Liver (tissue), 9 donors: ENCODE data around the gene WARS2. TPM values are rescaled to one million over a fixed set of nuclear protein-coding genes. Genes with fewer than 3 reads are reported as not detected.

Source experiments
- DNase-seq: peaks from one replicate; pipeline ENCODE4 v3.0.0-alpha.2; 2017; ENCODE audit warnings: low spot score
- H3K27ac ChIP-seq, 2 donors: one replicate each; pipeline ENCODE4 v1.7.0; 2013; ENCODE audit warnings: inconsistent platforms in 2 of 2, low read length in 2 of 2, control low read depth in 1 of 2, low read depth in 1 of 2, mild to moderate bottlenecking in 1 of 2
- H3K27me3 ChIP-seq, 4 donors: one replicate each; pipeline versions ENCODE4 v1.6.1 to v1.7.0; 2013; ENCODE audit warnings: low read length in 3 of 4, inconsistent platforms in 1 of 4, mild to moderate bottlenecking in 1 of 4, moderate library complexity in 1 of 4; ENCODE audit not compliant: control insufficient read depth in 4 of 4, insufficient read depth in 4 of 4
- H3K36me3 ChIP-seq, 4 donors: one replicate each; pipeline versions ENCODE4 v1.6.1 to v1.7.0; 2013; ENCODE audit warnings: low read length in 3 of 4, mild to moderate bottlenecking in 3 of 4, low read depth in 1 of 4, moderate library complexity in 1 of 4; ENCODE audit not compliant: control insufficient read depth in 4 of 4, insufficient read depth in 3 of 4
- H3K4me1 ChIP-seq, 4 donors: one replicate each; pipeline versions ENCODE4 v1.6.1 to v1.7.0; 2013; ENCODE audit warnings: low read length in 3 of 4, mild to moderate bottlenecking in 3 of 4, moderate library complexity in 1 of 4; ENCODE audit not compliant: control insufficient read depth in 4 of 4, insufficient read depth in 4 of 4
- H3K4me3 ChIP-seq, 3 donors: one replicate each; pipeline versions ENCODE4 v1.6.1 to v1.7.0; 2013; ENCODE audit warnings: low read length in 3 of 3, control low read depth in 1 of 3, low read depth in 1 of 3, mild to moderate bottlenecking in 1 of 3
- H3K9ac ChIP-seq, 2 donors: one replicate each; pipeline ENCODE4 v1.7.0; 2013; ENCODE audit warnings: low read length in 2 of 2, mild to moderate bottlenecking in 2 of 2, moderate library complexity in 2 of 2, control low read depth in 1 of 2, low read depth in 1 of 2
- H3K9me3 ChIP-seq, 4 donors: one replicate each; pipeline versions ENCODE4 v1.6.1 to v1.7.0; 2013; ENCODE audit warnings: low read length in 3 of 4; ENCODE audit not compliant: control insufficient read depth in 4 of 4
- ATF3 ChIP-seq: IDR thresholded peaks from 2 replicates; pipeline ENCODE4 v1.6.1; 2016; ENCODE audit warnings: antibody characterized with exemption
- EGR1 ChIP-seq, 2 donors: IDR thresholded peaks; 2 replicates each; pipeline ENCODE4 v1.6.1; 2016 to 2018; ENCODE audit warnings: antibody characterized with exemption in 2 of 2, low read depth in 2 of 2
- FOXA1 ChIP-seq: IDR thresholded peaks from 2 replicates; pipeline ENCODE4 v1.6.1; 2016; ENCODE audit warnings: antibody characterized with exemption
- FOXA2 ChIP-seq: IDR thresholded peaks from 2 replicates; pipeline ENCODE4 v1.6.1; 2016; ENCODE audit warnings: antibody characterized with exemption
- GABPA ChIP-seq, 2 donors: IDR thresholded peaks in 1 of 2; conservative IDR thresholded peaks in 1 of 2; 2 replicates each; pipeline ENCODE4 v1.6.1; 2016; ENCODE audit warnings: antibody characterized with exemption in 2 of 2, mild to moderate bottlenecking in 1 of 2, moderate library complexity in 1 of 2
- HNF4A ChIP-seq, 2 donors: conservative IDR thresholded peaks; 2 replicates each; pipeline ENCODE4 v1.6.1; 2016; ENCODE audit warnings: antibody characterized with exemption in 2 of 2, mild to moderate bottlenecking in 2 of 2
- HNF4G ChIP-seq: IDR thresholded peaks from 2 replicates; pipeline ENCODE4 v1.6.1; 2016; ENCODE audit warnings: antibody characterized with exemption
- JUND ChIP-seq, 2 donors: IDR thresholded peaks; 2 replicates each; pipeline ENCODE4 v1.6.1; 2016; ENCODE audit warnings: antibody characterized with exemption in 2 of 2
- NR2F2 ChIP-seq: IDR thresholded peaks from 2 replicates; pipeline ENCODE4 v1.6.1; 2016; ENCODE audit warnings: antibody characterized with exemption
- RAD21 ChIP-seq, 2 donors: IDR thresholded peaks; 2 replicates each; pipeline ENCODE4 v1.6.1; 2016; ENCODE audit warnings: antibody characterized with exemption in 2 of 2, mild to moderate bottlenecking in 2 of 2
- REST ChIP-seq: IDR thresholded peaks from 2 replicates; pipeline ENCODE4 v1.6.1; 2016; ENCODE audit warnings: antibody characterized with exemption, mild to moderate bottlenecking
- RXRA ChIP-seq, 2 donors: IDR thresholded peaks; 2 replicates each; pipeline ENCODE4 v1.6.1; 2017 to 2018; ENCODE audit warnings: antibody characterized with exemption in 2 of 2, mild to moderate bottlenecking in 1 of 2
- SP1 ChIP-seq: IDR thresholded peaks from 2 replicates; pipeline ENCODE4 v1.6.1; 2018; ENCODE audit warnings: antibody characterized with exemption, mild to moderate bottlenecking
- TAF1 ChIP-seq: conservative IDR thresholded peaks from 2 replicates; pipeline ENCODE4 v1.6.1; 2016; ENCODE audit warnings: antibody characterized with exemption, mild to moderate bottlenecking
- YY1 ChIP-seq: IDR thresholded peaks from 2 replicates; pipeline ENCODE4 v1.6.1; 2016; ENCODE audit warnings: antibody characterized with exemption, mild to moderate bottlenecking
- ZBTB33 ChIP-seq: IDR thresholded peaks from 2 replicates; pipeline ENCODE4 v1.6.1; 2016; ENCODE audit warnings: antibody characterized with exemption
- WGBS: extraction: QIAGEN DNeasy Blood & Tissue Kit; methylation state at CpG from one replicate; pipeline ENCODE4 v1.1.7; 2013; 5-methylcytosine and 5-hydroxymethylcytosine counted together
- polyA plus RNA-seq, 2 donors: library from polyadenylated mRNA; stranded (reverse) in 1 of 2; unstranded in 1 of 2; fragments of 200-250 nt in 1 of 2; fragments of >200 nt in 1 of 2; fragmentation: Nextera tagmentation in 1 of 2; extraction: Ambion mirVana in 1 of 2; gene quantifications; one replicate each; pipeline versions ENCODE4 v1.2.1 to v1.2.3, GENCODE V29; 2013 to 2015
- total RNA-seq, 2 donors: library from RNA; depleted of rRNA; stranded (reverse); fragments of >200 nt; gene quantifications; one replicate each; pipeline ENCODE4 v1.2.3, GENCODE V29; 2014
- TF ChIP-seq, protein P1 (sequence below): IDR thresholded peaks from 2 replicates; pipeline ENCODE4 v1.6.1; 2016; ENCODE audit warnings: antibody characterized with exemption
- donor health status: healthy.
- donor health status: healthy.
- donor health status: healthy.
- donor health status: healthy.
- donor health status: healthy.

Gene WARS2
- total and polyA plus RNA-seq, 4 donors, result 3.5 to 14.5 (median 7.0) TPM

- H3K9ac ChIP-seq, result no peak overlapping the region
- DNase-seq, result no peak
- H3K36me3 ChIP-seq, result peaks cover 0 to 2% (median 0%) of the 10 kb centered on the region in 4 donors
- no peak for TF ChIP-seq EGR1 (IDR thresholded peaks at IDR 0.05; ENCODE audit: low read depth in 2 of 2)
- no peak for TF ChIP-seq TAF1
- TF ChIP-seq ATF3, result no peak
- no peak for TF ChIP-seq REST
- no peak for TF ChIP-seq ZBTB33
- no peak for TF ChIP-seq GABPA (IDR thresholded peaks at IDR 0.05 in 1 of 2, conservative IDR thresholded peaks at IDR 0.05 in 1 of 2)
- no peak for TF ChIP-seq SP1
- no peak for TF ChIP-seq HNF4A (conservative IDR thresholded peaks at IDR 0.05)
- TF ChIP-seq JUND (IDR thresholded peaks at IDR 0.05), result no peak
- TF ChIP-seq NR2F2, result no peak
- TF ChIP-seq, protein P1, sequence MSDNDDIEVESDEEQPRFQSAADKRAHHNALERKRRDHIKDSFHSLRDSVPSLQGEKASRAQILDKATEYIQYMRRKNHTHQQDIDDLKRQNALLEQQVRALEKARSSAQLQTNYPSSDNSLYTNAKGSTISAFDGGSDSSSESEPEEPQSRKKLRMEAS, result no peak
- H3K27ac ChIP-seq, result no peak overlapping the region
- peaks cover 3 to 59% (median 13%) of the 10 kb centered on the region in 4 donors for H3K27me3 ChIP-seq
- peaks cover 7 to 22% (median 14%) of the 10 kb centered on the region in 4 donors for H3K4me1 ChIP-seq
- WGBS, result 66% methylated on average over 6 of the region's 6 CpGs
- H3K9me3 ChIP-seq, result peaks cover 6 to 40% (median 20%) of the 10 kb centered on the region in 4 donors
- no peak overlapping the region for H3K4me3 ChIP-seq
These were observed 158.2 kb downstream of the WARS2 start for GRCh38 chr1:118982266-118982665.

GRCh38 chr1:118981436-118981835 is 159.0 kb downstream of the WARS2 start:
- peaks cover 6 to 19% (median 13%) of the 10 kb centered on the region in 4 donors for H3K4me1 ChIP-seq
- H3K27ac ChIP-seq, result no peak overlapping the region
- no peak for TF ChIP-seq REST
- TF ChIP-seq EGR1 (IDR thresholded peaks at IDR 0.05; ENCODE audit: low read depth in 2 of 2), result no peak
- TF ChIP-seq, protein P1, result no peak
- no peak for TF ChIP-seq SP1
- TF ChIP-seq ATF3, result no peak
- TF ChIP-seq HNF4G, result no peak
- no peak for TF ChIP-seq GABPA (IDR thresholded peaks at IDR 0.05 in 1 of 2, conservative IDR thresholded peaks at IDR 0.05 in 1 of 2)
- no peak for TF ChIP-seq JUND (IDR thresholded peaks at IDR 0.05)
- no peak for TF ChIP-seq FOXA2
- no peak for TF ChIP-seq YY1
- TF ChIP-seq RAD21 (IDR thresholded peaks at IDR 0.05), result no peak
- TF ChIP-seq RXRA (IDR thresholded peaks at IDR 0.05), result no peak
- TF ChIP-seq FOXA1, result no peak
- H3K9ac ChIP-seq, result no peak overlapping the region
- peaks cover 0 to 2% (median 0%) of the 10 kb centered on the region in 4 donors for H3K36me3 ChIP-seq
- no peak for DNase-seq
- WGBS, result 67% methylated on average over 1 of the region's 1 CpG
- H3K9me3 ChIP-seq, result peaks cover 4 to 32% (median 18%) of the 10 kb centered on the region in 4 donors
- peaks cover 3 to 51% (median 9%) of the 10 kb centered on the region in 4 donors for H3K27me3 ChIP-seq
- no peak overlapping the region for H3K4me3 ChIP-seq
